ENCODE data around the gene KCNK13. TPM values are rescaled to one million over a fixed set of nuclear protein-coding genes. Genes with fewer than 3 reads are reported as not detected.

KCNK13 gene
- total and polyA plus RNA-seq, 2 donors (not counting 1 experiment from before 2014, with no cell fraction given) = not detected

DNA sequence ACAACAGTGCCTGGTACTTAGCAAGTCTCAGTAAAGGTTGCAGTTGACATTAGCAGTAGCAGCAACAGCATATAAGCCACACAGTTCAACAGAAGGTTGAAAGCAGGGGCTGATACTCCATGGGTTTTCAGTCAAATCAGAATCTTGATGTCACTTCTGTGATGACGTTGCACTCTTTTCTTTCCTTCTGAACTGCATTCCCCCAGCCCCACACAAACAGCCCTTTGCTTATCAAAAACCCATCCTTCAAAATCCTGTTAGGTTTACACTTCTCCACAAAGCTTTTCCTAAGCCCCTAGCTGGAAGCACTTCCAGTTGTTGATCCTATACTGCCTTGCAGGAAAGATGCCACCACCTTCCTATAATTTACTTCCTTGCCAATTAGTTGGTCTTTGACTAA, 34.0 kb upstream of the KCNK13 start:
- Histone ChIP-seq H3K27ac (ENCODE audit: insufficient read depth, low read length) (no peak overlapping the region), H3K27me3 (ENCODE audit: control insufficient read depth, insufficient read depth, low read length) (no peaks in the 10 kb centered on the region), H3K9me3 (ENCODE audit: control insufficient read depth, insufficient read depth, low read depth, low read length) (no peaks in the 10 kb centered on the region), H3K4me3 (replicated peaks in 1 of 4; ENCODE audit: control extremely low read depth in 1 of 4, insufficient read depth in 1 of 4, low read depth in 3 of 4, low read length in 4 of 4) (no peak overlapping the region), H3K79me2 (ENCODE audit: control insufficient read depth, insufficient read depth, low read length) (no peaks in the 10 kb centered on the region), H3K4me1 (ENCODE audit: control insufficient read depth, extremely low read depth, insufficient read depth, low read length) (no peaks in the 10 kb centered on the region), H4K20me1 (ENCODE audit: control insufficient read depth, extremely low read depth, insufficient read depth, low read length) (no peaks in the 10 kb centered on the region), H3K36me3 (ENCODE audit: control insufficient read depth, insufficient read depth, low read length) (peaks cover 2% of the 10 kb centered on the region), H2AFZ (ENCODE audit: low read length) (no peak overlapping the region), H3K4me2 (ENCODE audit: extremely low read depth, insufficient read depth, low read length) (no peak overlapping the region), H3K9ac (ENCODE audit: insufficient read depth, low read length) (no peak overlapping the region)
- no peak for DNase-seq (ENCODE audit: low read depth in 2 of 2)
- TF ChIP-seq, protein P1, sequence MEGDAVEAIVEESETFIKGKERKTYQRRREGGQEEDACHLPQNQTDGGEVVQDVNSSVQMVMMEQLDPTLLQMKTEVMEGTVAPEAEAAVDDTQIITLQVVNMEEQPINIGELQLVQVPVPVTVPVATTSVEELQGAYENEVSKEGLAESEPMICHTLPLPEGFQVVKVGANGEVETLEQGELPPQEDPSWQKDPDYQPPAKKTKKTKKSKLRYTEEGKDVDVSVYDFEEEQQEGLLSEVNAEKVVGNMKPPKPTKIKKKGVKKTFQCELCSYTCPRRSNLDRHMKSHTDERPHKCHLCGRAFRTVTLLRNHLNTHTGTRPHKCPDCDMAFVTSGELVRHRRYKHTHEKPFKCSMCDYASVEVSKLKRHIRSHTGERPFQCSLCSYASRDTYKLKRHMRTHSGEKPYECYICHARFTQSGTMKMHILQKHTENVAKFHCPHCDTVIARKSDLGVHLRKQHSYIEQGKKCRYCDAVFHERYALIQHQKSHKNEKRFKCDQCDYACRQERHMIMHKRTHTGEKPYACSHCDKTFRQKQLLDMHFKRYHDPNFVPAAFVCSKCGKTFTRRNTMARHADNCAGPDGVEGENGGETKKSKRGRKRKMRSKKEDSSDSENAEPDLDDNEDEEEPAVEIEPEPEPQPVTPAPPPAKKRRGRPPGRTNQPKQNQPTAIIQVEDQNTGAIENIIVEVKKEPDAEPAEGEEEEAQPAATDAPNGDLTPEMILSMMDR (conservative IDR thresholded peaks at IDR 0.05 in 1 of 2, IDR thresholded peaks at IDR 0.05 in 1 of 2; ENCODE audit: low read depth in 1 of 2, low read length in 2 of 2) = no peak
- TF ChIP-seq EZH2 (IDR thresholded peaks at IDR 0.05; ENCODE audit: low read length, missing control alignments) = no peak

DNA sequence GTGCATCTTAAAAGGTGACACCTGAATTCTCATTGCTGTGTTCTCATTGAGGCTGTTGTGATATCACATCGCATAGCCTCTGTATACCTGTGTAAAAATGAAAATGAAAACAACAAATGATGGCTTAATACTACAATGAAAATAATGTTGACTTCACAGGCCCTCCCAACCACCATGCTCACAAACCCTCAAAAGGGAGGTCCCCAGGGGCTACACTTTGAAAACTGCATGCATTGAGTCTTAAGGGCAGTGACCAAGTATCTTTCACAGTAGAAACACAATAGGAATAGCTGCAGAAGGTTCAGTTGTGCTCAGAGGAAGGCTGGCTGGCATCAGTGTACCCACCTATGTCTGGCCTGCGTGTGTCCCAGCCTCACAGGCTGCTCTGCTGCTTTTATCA, 27.6 kb upstream of the KCNK13 start:
- Histone ChIP-seq H3K27ac (ENCODE audit: insufficient read depth, low read length) (no peak overlapping the region), H3K36me3 (ENCODE audit: control insufficient read depth, insufficient read depth, low read length) (peaks cover 4% of the 10 kb centered on the region), H3K4me2 (ENCODE audit: extremely low read depth, insufficient read depth, low read length) (no peak overlapping the region), H3K9me3 (ENCODE audit: control insufficient read depth, insufficient read depth, low read depth, low read length) (no peaks in the 10 kb centered on the region), H3K27me3 (ENCODE audit: control insufficient read depth, insufficient read depth, low read length) (no peaks in the 10 kb centered on the region), H3K4me1 (ENCODE audit: control insufficient read depth, extremely low read depth, insufficient read depth, low read length) (no peaks in the 10 kb centered on the region), H3K9ac (ENCODE audit: insufficient read depth, low read length) (no peak overlapping the region), H2AFZ (ENCODE audit: low read length) (no peak overlapping the region), H3K4me3 (replicated peaks in 1 of 4; ENCODE audit: control extremely low read depth in 1 of 4, insufficient read depth in 1 of 4, low read depth in 3 of 4, low read length in 4 of 4) (no peak overlapping the region), H3K79me2 (ENCODE audit: control insufficient read depth, insufficient read depth, low read length) (no peaks in the 10 kb centered on the region), H4K20me1 (ENCODE audit: control insufficient read depth, extremely low read depth, insufficient read depth, low read length) (no peaks in the 10 kb centered on the region)
- TF ChIP-seq, protein P1 (conservative IDR thresholded peaks at IDR 0.05 in 1 of 2, IDR thresholded peaks at IDR 0.05 in 1 of 2; ENCODE audit: low read depth in 1 of 2, low read length in 2 of 2) = no peak
- TF ChIP-seq EZH2 (IDR thresholded peaks at IDR 0.05; ENCODE audit: low read length, missing control alignments) = no peak
- no peak for DNase-seq (ENCODE audit: low read depth in 2 of 2)

GRCh38 chr14:90034835-90035525, 26.8 kb upstream of the KCNK13 start:
- Histone ChIP-seq H3K36me3 (ENCODE audit: control insufficient read depth, insufficient read depth, low read length) (peaks cover 4% of the 10 kb centered on the region), H4K20me1 (ENCODE audit: control insufficient read depth, extremely low read depth, insufficient read depth, low read length) (no peaks in the 10 kb centered on the region), H3K27me3 (ENCODE audit: control insufficient read depth, insufficient read depth, low read length) (no peaks in the 10 kb centered on the region), H3K4me2 (ENCODE audit: extremely low read depth, insufficient read depth, low read length) (no peak overlapping the region), H3K4me3 (replicated peaks in 1 of 4; ENCODE audit: control extremely low read depth in 1 of 4, insufficient read depth in 1 of 4, low read depth in 3 of 4, low read length in 4 of 4) (no peak overlapping the region), H2AFZ (ENCODE audit: low read length) (no peak overlapping the region), H3K79me2 (ENCODE audit: control insufficient read depth, insufficient read depth, low read length) (no peaks in the 10 kb centered on the region), H3K9ac (ENCODE audit: insufficient read depth, low read length) (no peak overlapping the region), H3K27ac (ENCODE audit: insufficient read depth, low read length) (no peak overlapping the region), H3K9me3 (ENCODE audit: control insufficient read depth, insufficient read depth, low read depth, low read length) (no peaks in the 10 kb centered on the region), H3K4me1 (ENCODE audit: control insufficient read depth, extremely low read depth, insufficient read depth, low read length) (no peaks in the 10 kb centered on the region)
- DNase-seq (ENCODE audit: low read depth in 2 of 2) = no peak
- TF ChIP-seq, protein P1 (conservative IDR thresholded peaks at IDR 0.05 in 1 of 2, IDR thresholded peaks at IDR 0.05 in 1 of 2; ENCODE audit: low read depth in 1 of 2, low read length in 2 of 2) = no peak
- no peak for TF ChIP-seq EZH2 (IDR thresholded peaks at IDR 0.05; ENCODE audit: low read length, missing control alignments)

Data from fibroblast of lung (primary cell).